Endometrial microvascular endothelial cells (primary cell): ENCODE data around the gene LRRC3C. TPM values are rescaled to one million over a fixed set of nuclear protein-coding genes. Genes with fewer than 3 reads are reported as not detected.
"Not testable (repeated sequence)": the region's sequence is repeated elsewhere in the genome, so short reads cannot be mapped to it uniquely, and the experiment has no call there.

ENCODE experiments used
- in situ Hi-C: cut with HindIII; loops from 2 replicates; pipeline ENCODE4 v1.10.0; 2017; ENCODE audit warnings: low sequenced_read_pairs, low pct_unique_long_range_greater_than_20kb; ENCODE audit errors: inconsistent ontology term
- total RNA-seq: library from RNA; depleted of rRNA; stranded (reverse); fragments of >200 nt; gene quantifications from one replicate; pipeline ENCODE4 v1.2.3, GENCODE V29; 2015; ENCODE audit errors: inconsistent ontology term

LRRC3C gene, protein sequence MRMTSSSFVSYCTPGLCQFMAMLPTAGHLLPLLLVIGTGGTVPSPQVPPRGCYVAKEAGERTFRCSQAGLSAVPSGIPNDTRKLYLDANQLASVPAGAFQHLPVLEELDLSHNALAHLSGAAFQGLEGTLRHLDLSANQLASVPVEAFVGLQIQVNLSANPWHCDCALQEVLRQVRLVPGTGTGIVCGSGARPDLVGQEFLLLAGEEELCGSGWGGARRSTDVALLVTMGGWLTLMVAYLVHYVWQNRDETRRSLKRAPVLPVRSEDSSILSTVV
- total RNA-seq: not detected

DNA sequence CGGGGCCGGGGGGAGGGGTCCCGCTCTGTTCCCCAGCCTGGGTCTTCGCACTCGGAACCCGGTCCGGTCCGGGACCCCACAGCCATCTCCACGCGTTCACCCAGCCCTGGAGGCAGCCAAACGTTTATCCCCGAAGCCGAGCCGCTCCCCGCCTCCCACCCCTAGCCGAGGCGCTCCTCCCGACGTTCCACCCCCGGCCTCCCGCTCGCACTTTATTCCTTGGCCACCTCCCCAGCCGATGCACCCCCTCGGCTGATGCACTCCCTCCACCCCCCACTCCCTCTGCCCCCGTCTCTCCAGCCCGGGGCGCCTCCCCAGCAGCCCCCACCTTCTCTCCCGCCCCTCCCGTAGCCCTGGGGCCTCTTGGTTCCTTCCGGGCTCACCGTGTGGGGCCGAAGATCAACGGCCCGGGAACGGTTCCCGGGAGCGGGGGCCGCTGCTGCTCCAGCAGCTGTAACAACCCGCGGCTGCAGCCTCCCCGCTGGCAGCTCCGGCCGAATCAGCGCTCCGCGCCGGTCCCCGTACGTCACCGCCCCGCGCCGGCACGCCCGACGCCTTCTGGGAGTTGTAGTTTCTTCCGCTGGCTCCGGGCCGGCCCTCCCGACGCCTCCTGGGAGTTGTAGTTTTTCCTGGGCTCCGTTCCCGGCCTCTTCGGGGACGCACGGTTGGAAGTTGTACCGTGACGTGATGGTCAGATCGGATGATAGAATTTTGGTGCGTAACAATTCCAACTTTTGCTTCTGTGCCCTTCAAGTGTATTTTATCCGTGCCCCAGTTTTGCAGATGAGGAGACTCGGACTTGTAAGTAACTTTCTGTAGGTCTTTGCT is at the start of gene LRRC3C, which contains the start of gene ORMDL3:
Gene LRRC3C (plus strand): TSS at position 632 of the 828 bp plus-strand sequence. CDS start 13,792 bp downstream, outside the sequence.
Gene ORMDL3 (minus strand): TSS at position 501 of the 828 bp plus-strand sequence. CDS start 3,398 bp downstream, outside the sequence.
- in situ Hi-C loops: no loop called here

DNA sequence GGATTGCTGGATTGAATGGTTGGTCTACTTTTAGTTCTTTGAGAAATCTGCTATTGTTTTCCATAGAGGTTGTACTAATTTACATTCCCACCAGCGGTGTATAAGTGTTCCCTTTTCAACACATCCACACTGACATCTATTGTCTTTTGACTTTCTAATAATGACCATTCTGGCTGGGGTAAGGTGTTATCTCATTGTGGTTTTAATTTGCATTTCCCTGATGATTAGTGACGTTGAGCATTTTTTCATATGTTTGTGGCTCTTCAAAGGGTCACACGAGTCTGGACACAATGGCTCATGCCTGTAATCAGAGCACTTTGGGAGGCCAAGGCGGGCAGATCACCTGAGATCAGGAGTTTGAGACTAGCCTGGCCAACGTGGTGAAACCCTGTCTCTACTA is 41.4 kb upstream of the LRRC3C start:
- in situ Hi-C loops: not testable (repeated sequence)

DNA sequence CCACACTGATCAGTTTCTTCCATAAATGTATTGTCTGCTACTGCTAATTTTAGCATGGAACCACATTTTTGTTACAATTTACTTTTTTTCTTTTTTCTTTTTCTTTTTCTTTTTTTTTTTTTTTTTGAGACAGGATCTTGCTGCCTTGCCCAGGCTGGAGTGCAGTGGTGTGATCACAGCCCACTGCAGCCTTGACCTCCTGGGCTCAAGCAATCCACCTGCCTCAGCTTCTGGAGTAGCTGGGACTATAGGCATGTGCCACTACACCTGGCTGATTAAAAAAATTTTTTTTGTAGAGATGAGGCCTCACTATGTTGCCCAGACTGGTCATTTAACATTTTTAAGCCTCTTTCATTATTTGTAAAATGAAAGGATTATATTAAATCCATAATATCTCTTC is 40.5 kb upstream of the LRRC3C start:
- in situ Hi-C loops: no loop called here

DNA sequence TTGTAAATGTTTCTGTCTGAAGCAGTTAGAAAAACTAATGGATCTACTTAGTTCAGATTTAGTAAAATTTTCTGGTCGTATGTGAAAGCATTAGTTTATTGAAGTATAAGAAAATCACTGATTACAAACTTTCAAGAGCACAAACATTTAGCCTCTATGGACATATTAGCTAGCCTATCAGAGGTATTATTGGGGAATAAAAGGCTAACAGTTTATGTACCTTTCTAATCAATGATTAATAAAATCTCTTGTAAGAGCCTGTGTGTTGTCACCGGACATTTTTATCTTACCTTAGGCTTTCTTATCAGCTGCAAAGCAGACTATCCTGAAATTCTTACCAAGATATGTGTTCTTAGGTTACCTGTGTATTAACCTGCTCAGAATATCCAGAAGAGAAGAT is 38.3 kb upstream of the LRRC3C start:
- in situ Hi-C loops: no loop called here

DNA sequence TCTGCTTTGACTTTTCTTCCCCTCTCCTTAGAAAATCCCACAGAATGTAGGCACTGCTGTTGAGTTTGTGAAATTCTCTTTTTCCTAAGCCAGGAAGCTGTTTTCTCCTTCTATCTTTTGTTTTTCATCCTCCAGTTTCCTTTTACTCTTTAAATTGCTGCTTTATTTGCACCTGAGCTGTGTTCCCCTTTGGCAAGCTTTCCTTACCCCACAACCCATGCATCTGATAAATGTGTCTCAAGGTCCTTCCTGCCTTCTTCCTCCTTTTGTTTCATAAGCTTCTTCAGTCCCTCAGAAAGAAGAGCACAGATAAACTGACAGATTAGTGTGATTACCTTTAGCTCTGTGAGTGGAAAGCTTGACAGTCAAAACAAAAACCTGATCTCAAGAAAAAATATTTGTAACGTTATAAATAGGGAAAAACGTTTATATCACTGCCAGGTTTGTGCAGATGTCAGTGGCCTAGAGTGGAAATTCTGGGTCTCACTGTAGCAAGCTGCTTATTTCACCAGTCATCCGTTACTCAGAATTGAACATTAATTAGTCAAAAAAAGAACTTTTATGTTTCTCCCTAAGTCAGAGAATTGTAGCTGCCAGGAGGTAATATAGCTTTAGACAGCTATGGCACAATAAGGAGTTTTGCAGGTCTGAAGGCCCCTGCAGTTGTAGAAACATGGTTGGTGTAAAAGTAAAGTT is 32.7 kb upstream of the LRRC3C start:
- in situ Hi-C loops: no loop called here

DNA sequence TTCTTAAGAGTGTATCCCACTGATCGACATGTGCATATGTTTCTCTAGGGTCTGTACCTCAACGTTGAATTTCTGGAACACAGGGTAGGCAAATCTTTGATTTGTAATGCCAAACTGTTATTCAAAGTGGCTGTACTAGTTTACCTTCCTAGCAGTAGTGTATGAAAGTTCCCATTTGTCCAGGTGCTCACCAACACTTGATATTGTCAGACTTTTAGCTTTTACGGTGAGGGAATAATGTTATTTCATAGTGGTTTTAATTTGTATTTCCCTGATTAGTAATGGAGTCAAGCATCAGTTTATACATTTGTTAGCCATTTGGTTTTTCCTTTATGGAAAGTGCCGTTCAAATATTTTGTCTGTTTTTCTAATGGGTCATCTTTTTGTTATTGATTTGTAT is 29.4 kb upstream of the LRRC3C start:
- in situ Hi-C loops: no loop called here

DNA sequence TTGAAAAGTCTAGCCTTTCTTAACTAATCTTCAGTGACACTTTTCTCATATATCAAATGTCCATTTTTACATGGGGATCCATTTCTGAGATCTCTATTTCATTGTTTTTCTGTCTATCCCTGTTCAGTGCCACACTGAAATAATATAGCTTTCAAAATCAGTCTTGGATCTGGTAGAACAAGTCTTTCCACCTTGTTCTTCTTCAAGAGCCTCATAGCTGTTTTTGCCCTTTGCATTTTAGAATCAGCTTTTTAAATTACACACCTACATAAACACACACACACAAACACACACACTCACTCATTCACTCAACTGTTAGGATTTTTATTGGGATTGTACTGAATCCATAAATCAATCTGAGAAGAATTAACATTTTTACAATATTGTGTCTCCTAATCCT is 28.3 kb upstream of the LRRC3C start:
- in situ Hi-C loops: no loop called here

DNA sequence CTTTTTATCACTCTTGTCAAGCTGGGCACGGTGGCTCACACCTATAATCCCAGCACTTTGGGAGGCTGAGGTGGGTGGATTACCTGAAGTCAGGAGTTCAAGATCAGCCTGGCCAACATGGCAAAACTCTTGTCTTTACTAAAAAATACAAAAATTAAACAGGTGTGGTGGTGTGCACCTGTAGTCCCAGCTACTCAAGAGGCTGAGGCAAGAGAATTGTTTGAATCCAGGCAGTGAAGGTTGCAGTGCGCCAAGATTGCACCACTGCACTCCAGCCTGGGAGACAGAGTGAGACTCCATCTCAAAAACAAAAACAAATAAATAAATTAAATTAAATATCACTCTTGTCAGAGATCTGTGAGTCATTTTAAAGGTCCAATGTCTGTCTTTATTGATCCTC is 25.5 kb upstream of the LRRC3C start:
- in situ Hi-C loops: not testable (repeated sequence)

DNA sequence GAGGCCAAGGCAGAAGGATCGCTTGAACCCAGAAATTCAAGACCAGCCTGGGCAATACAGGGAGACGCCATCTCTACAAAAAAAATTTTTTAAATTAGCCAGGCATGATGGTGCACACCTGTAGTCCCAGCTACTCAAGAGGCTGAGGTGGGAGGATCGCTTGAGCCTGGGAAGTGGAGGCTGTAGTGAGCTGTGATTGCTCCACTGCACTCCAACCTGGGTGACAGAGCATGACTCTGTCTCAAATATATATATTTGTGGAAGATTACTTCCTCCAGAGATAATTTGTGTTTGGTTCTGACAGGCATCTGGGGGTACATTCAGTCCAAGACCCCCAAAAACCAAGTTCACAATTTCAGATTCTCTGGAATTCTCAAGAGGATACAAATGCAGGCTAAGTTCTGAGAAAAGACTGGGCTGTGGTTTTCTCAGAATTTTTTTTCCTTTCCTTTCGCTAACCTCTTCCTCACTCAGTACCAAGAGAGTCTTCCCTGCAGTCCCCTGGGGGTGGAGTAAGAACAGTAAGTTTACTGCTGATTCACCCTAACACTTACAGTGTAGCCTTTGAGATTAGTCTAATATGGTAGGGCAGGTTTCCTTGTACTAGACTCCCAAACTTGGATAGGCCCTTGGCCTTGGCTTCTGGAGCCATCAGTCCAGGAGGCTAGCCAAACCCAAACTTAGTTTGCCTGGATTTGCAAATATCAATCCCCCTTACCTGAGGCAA is 24.2 kb upstream of the LRRC3C start:
- in situ Hi-C loops: no loop called here

DNA sequence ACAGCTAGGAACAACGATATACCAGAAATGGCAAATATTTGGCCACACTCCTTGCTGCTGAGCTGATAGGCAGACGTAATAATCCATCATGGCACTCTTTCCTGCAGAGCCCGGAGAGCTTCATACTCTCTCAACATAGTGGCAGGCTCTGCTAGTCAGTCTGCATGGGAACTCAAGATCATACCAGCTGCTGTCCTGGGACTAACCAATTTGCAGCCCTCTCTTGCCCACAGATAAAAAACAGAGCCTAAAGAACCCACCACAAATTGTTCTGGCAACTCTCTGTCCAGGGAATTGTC is 22.6 kb upstream of the LRRC3C start:
- in situ Hi-C loops: no loop called here

DNA sequence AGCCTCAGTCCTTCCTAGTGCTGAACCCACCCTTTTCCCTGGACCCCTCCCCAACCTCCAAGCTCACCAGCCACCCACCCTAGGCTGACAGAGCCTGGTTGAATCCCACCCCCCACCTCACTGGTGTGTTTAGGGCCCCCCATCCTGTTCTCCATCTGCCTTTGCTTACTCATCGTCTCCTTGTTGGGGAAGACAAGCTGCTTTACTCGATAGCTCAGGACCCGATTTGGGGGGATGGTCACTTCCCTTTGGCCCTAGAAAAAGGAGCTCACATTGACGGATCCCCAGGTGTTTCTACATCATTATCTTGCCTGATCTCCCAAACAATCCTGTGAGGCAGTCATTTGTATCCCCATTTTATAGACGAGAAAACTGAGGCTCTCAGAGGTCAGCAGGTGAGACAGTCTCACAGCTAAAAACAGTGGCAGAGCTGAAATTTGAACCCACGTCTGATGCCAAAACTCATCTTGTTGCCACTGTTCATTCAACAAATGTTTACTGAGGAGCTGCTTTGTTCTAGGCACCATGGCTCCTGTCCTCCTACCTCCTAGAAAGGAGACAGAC is 18.7 kb upstream of the LRRC3C start:
- in situ Hi-C loops: no loop called here

DNA sequence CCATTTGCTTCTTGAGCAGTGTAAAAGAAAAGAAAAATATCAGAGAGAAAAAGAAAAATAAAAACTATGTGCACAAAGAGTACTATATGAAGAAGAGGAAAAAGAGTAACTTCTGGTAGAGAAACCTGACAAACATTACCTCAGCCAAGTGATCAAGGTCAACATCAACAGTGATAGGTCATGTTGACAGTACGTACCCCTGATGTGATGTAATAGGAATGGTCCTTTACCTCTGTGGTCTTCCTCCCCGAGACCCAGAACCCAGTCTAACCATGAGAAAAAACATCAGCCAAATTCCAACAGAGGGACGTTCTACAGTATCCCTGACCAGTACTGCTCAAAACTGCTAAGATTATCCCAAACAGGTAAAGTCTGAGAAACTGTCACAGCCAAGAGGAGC is 13.5 kb upstream of the LRRC3C start:
- in situ Hi-C loops: no loop called here

DNA sequence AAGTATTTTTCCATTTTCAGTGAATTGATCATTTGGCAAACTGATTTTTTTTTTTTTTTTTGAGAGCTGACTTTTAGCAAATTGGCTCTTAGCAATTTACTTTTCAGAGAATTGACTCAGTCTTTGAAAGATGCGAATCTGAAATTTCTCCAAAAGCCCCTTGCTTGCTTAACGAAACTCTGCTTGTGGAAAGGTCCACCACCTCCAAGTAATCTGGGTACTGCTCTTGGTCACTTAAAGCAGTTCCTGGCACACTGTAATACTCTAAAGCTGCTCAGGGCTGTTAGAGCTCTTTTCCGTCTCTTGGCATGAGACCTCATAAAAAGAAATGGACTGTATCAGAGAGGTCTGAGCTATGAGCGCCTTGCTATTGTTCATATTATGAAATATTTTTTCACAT is 12.0 kb upstream of the LRRC3C start:
- in situ Hi-C loops: no loop called here

DNA sequence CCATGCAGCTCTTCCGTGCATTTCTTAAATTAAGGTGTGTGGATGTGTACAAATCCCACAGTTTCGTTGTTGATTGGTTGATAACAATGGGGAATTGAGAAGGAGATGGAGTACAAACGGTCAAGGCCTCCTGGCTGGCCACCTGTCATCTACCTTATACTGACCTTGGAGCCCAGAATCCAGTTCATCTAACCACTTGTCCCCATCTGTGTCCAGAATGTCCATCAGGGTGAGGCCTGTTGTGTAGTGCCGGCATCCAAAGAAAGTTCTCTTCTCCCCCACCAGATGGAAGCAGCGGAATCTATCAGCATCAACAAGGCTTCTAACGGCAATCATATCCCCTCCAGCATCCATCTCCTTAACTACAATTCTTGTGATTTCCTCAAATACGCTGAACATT is 10.6 kb upstream of the LRRC3C start:
- in situ Hi-C loops: no loop called here

DNA sequence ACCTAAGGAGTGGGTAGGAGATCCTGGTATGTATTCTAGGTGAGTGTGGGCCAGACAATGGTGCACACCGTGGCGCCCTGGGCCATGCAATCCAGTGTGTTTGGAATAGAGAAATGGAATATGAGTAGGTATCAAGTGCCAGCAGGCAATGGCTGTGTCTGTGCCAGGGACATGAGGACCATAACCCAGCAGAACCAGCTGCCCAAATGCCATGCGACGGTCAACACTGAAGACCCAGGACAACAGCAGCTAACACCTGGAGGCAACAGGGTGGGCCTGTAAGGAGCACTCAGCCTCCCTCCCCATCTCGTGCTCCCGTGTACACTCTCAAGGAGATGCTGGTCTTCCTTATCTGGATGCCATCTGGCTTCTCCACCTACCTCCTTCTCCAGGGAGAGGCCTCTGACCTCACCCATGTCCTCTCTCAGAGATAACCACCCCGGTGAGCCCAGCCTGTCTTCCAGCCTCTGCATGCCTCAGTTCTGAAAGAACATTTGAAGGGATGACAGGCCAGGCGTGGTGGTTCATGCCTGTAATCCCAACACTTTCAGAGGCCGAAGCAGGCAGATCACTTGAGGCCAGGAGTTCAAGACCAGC is 8.3 kb upstream of the LRRC3C start:
- in situ Hi-C loops: no loop called here

DNA sequence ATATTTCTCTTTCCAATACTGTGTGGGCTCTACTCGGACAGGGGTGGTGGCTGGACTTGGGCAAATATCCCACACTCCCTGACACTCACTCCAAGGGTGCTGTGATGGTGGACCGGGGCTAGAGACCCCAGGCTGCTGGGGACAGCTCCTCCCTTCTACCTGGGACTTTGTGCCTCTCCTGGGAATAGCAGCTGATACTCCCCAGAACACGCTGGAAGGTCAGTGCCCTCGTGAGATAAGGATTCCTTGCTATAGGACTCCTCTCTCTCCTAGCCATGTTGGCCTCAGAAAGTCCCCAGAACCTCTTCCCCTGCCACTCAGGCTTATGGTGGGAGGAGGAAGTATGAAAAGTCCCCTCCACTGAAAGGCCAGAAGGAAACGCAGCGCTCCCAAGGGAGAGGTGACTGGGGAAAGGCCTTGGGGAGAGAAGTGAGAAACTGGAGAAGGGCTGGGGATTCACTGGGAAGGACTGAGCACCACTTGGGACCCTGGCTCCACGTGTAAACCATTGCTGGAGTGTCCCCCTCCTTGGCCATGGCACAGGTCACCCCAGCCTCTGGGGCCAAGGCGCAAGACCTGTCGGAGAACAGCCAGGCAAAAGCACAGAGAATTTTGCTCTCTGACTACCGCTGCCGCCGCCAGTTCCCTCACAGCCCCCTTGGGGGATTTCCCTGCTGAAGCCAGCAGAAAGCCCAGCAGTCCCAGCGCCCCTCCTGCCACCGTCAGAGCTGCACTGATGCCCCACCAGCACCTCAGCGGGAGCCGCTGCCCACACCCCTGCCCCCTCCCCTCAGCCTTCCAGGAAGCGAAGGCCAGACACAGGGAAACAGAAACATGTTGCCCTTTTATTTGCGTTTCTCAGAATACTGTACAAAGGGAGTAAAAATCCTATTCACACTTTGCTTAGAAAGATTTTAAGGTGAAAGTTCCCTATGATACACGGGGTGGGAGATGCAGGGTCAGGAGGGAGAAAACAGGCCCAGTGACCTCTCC is 7.0 kb upstream of the LRRC3C start:
- in situ Hi-C loops: no loop called here

DNA sequence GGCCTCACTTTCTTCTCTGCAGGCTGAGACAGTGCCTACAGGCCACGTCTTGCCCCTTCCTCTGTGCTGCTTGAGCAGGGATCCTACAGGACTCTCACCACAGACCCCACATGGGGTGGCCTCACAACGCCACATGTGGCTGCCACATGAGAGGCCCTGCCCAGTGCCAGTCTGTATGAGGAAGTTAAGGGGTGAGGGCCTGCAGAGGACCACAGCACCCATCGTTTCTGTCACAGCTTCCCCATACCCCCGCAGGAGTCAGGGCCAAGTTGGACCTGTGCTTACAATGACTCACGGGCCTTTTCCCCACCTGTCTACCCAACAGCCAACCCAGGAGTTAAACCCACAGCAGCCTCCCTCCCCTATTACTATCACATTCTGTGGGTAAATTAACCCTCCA is 6.2 kb upstream of the LRRC3C start:
- in situ Hi-C loops: no loop called here
